Uterus (tissue), 2 donors: ENCODE results near the gene FBXO5.

ENCODE experiments used
- CTCF ChIP-seq, 4 experiments: fragments of 200-600 bp in 2 of 4; fragments of 450-650 bp in 2 of 4; sonication (generic) in 2 of 4; IDR thresholded peaks; one replicate each; pipeline ENCODE4 v1.5.1; 2016 to 2019; ENCODE audit warnings: antibody characterized with exemption in 4 of 4, mild to moderate bottlenecking in 2 of 4, moderate library complexity in 1 of 4
- POLR2A ChIP-seq, 2 donors: fragments of 450-650 bp; IDR thresholded peaks; one replicate each; pipeline ENCODE4 v1.6.1; 2016; ENCODE audit warnings: antibody characterized with exemption in 2 of 2, mild to moderate bottlenecking in 1 of 2, moderate library complexity in 1 of 2

GRCh38 chr6:152922706-152923105 lies 60.1 kb downstream of the FBXO5 start:
- no peak for TF ChIP-seq CTCF (IDR thresholded peaks at IDR 0.05)
- no peak for TF ChIP-seq POLR2A (IDR thresholded peaks at IDR 0.05)
